PC-3 (cell line): ENCODE results near the gene HOXC13. TPM values are rescaled to one million over a fixed set of nuclear protein-coding genes. Genes with fewer than 3 reads are reported as not detected.

Experiments used
- ATAC-seq: fragments of 200-7000 bp; cut with Tn5 transposase; 2 replicates; pipeline ENCODE4 v1.9.1; 2020; ENCODE audit warnings: mild to moderate bottlenecking, moderate library complexity
- Bru-seq: library from RNA; stranded (reverse); fragments of 400-500 nt; gene quantifications from one replicate; lab custom pipeline; 2021; lab: Mats Ljungman, UMichigan
- BruChase-seq, 2 experiments: library from RNA; stranded (reverse); fragments of 400-500 nt; gene quantifications; one replicate each; lab custom pipeline; 2021; lab: Mats Ljungman, UMichigan
- BruUV-seq: library from RNA; stranded (reverse); fragments of 400-500 nt; replicated peaks from 2 replicates; lab custom pipeline; 2021; lab: Mats Ljungman, UMichigan
- CTCF ChIA-PET: fragments of 300-600 bp; sonication (Branson Sonifier 250); formaldehyde crosslinking; loops from one replicate; lab custom pipeline; 2022; ENCODE audit warnings: antibody characterized with exemption; lab: Charles Lee
- POLR2A ChIA-PET: fragments of 300-600 bp; sonication (Branson Sonifier 250); formaldehyde crosslinking; loops from one replicate; lab custom pipeline; 2022; ENCODE audit warnings: antibody characterized with exemption; ENCODE audit not compliant: unreplicated experiment; lab: Charles Lee
- DNase-seq: peaks from one replicate; pipeline ENCODE4 v3.0.0-alpha.2; 2015
- H2AFZ ChIP-seq: fragments of 300-600 bp; sonication (generic); 2 replicates; pipeline ENCODE4 v1.6.0; 2016; ENCODE audit warnings: antibody characterized with exemption, low read length
- H3F3A ChIP-seq: fragments of 300-600 bp; sonication (generic); one replicate; pipeline ENCODE4 v1.6.0; 2017; ENCODE audit warnings: antibody characterized with exemption, low read length, control low read depth, mild to moderate bottlenecking; ENCODE audit not compliant: unreplicated experiment
- H3K27ac ChIP-seq: fragments of 300-600 bp; sonication (generic); 2 replicates; pipeline ENCODE4 v1.5.1; 2016; ENCODE audit warnings: mild to moderate bottlenecking, low read length
- H3K27me3 ChIP-seq: fragments of 300-600 bp; sonication (generic); 2 replicates; pipeline ENCODE4 v1.6.1; 2016; ENCODE audit warnings: low read length, mixed read lengths
- H3K36me3 ChIP-seq: fragments of 300-600 bp; sonication (generic); 2 replicates; pipeline ENCODE4 v1.6.1; 2016; ENCODE audit warnings: low read depth, mixed run types, low read length, mixed read lengths
- H3K4me1 ChIP-seq: fragments of 300-600 bp; sonication (generic); 2 replicates; pipeline ENCODE4 v1.5.1; 2016; ENCODE audit warnings: low read length; ENCODE audit not compliant: insufficient read depth
- H3K4me2 ChIP-seq: fragments of 300-600 bp; sonication (generic); 2 replicates; pipeline ENCODE4 v1.6.0; 2016; ENCODE audit warnings: low read length
- H3K4me3 ChIP-seq: fragments of 300-600 bp; sonication (generic); 2 replicates; pipeline ENCODE4 v1.5.1; 2016; ENCODE audit warnings: mild to moderate bottlenecking, low read length, mixed read lengths
- H3K79me2 ChIP-seq: fragments of 300-600 bp; sonication (generic); 2 replicates; pipeline ENCODE4 v1.6.1; 2017; ENCODE audit warnings: low read length, mixed read lengths
- H3K9ac ChIP-seq: fragments of 300-600 bp; sonication (generic); 2 replicates; pipeline ENCODE4 v1.6.0; 2016; ENCODE audit warnings: mild to moderate bottlenecking, low read length
- H3K9me2 ChIP-seq: fragments of 300-600 bp; sonication (generic); replicated peaks from 2 replicates; pipeline ENCODE4 v1.6.1; 2016; ENCODE audit warnings: mixed run types, low read length, mixed read lengths
- H3K9me3 ChIP-seq: fragments of 300-600 bp; sonication (generic); 2 replicates; pipeline ENCODE4 v1.6.1; 2016; ENCODE audit warnings: low read length, mixed read lengths
- H4K20me1 ChIP-seq: fragments of 300-600 bp; sonication (generic); 2 replicates; pipeline ENCODE4 v1.6.1; 2016; ENCODE audit warnings: low read length, mixed read lengths
- EZH2 ChIP-seq: fragments of 300-600 bp; sonication (generic); IDR thresholded peaks from one replicate; pipeline ENCODE4 v1.6.1; 2017; ENCODE audit warnings: antibody characterized with exemption, mild to moderate bottlenecking, low read length; ENCODE audit not compliant: unreplicated experiment
- EZH2phosphoT487 ChIP-seq: fragments of 300-600 bp; sonication (generic); IDR thresholded peaks from 2 replicates; pipeline ENCODE4 v1.6.1; 2018; ENCODE audit warnings: mild to moderate bottlenecking, antibody characterized with exemption, low read length, borderline replicate concordance
- intact Hi-C: fragments of 100-400 bp; cut with micrococcal nuclease; formaldehyde crosslinking; loops from 2 replicates; pipeline ENCODE4 v1.9.0; 2023
- long read RNA-seq: library from polyadenylated mRNA; unstranded; transcript quantifications from one replicate; pipeline ENCODE4 v2.0.0, GENCODE V29; 2021; ENCODE audit not compliant: unreplicated experiment
- total RNA-seq: library from RNA; depleted of rRNA; stranded (reverse); fragments of >200 nt; gene quantifications from 2 replicates; pipeline ENCODE4 v1.2.3, GENCODE V29; 2014; rRNA removed
- TF ChIP-seq, protein P1 (sequence below): fragments of 300-600 bp; sonication (generic); conservative IDR thresholded peaks from 2 replicates; pipeline ENCODE4 v1.5.1; 2017; ENCODE audit warnings: antibody characterized with exemption, low read depth, mild to moderate bottlenecking, low read length

Gene HOXC13, protein sequence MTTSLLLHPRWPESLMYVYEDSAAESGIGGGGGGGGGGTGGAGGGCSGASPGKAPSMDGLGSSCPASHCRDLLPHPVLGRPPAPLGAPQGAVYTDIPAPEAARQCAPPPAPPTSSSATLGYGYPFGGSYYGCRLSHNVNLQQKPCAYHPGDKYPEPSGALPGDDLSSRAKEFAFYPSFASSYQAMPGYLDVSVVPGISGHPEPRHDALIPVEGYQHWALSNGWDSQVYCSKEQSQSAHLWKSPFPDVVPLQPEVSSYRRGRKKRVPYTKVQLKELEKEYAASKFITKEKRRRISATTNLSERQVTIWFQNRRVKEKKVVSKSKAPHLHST
- 7.8 and 9.0 TPM in 2 replicates for total RNA-seq
- Bru-seq, nascent RNA: percentile 61 among the genes with signal in this experiment
- BruChase-seq, experiment 1, labeled RNA remaining after a 6-hour chase: percentile 81 among the genes with signal in this experiment
- BruChase-seq, experiment 2, labeled RNA remaining after a 2-hour chase: percentile 81 among the genes with signal in this experiment
- long read RNA-seq, transcript HOXC13-201 (2 exons, 2,423 nt): major isoform, 27 of 28 reads
- long read RNA-seq, partial matches to known transcripts: 0 of 28 reads
- long read RNA-seq, other reads (novel, unspliced or antisense): 1 of 28 reads

DNA sequence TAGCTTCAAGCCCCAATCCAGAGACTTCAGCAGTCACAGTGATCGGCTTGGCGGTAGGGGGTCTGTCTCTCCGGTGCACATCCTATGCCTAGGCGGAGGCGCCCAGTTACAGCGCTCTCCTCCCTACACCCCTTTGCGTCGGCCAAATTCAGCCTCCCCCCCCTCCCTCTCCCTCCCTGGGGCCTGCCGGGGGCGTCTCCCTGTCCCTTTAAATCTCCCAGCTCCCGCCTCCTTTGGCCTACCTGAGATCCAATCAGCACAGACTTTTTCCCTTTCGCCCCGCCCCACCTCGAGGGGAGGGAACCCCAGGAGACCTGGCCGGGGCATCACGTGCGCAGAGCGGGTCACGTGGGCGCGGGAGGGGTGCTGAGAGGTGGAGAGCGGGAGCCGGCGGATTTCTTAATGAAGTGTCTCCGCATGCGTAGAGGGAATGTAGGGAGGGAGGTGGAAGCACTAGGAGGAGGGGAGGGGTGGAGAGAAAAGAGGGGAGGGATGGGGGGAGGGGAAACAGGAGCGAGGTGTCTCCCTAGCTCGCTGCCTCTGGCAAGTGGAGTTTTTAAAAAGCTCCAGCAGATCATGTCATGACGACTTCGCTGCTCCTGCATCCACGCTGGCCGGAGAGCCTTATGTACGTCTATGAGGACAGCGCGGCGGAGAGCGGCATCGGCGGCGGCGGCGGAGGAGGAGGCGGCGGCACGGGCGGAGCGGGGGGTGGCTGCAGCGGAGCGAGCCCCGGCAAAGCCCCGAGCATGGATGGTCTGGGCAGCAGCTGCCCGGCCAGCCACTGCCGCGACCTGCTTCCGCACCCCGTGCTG, at the start of gene HOXC13:
Gene HOXC13 (plus strand): TSS at position 506 of the 815 bp plus-strand sequence. CDS start 76 bp downstream, at position 582.
- peak within 1 kb of the TSS; percentile 87 for H3K4me3 ChIP-seq
- TF ChIP-seq EZH2 (no peak), EZH2phosphoT487 (no peak)
- TF ChIP-seq, protein P1, sequence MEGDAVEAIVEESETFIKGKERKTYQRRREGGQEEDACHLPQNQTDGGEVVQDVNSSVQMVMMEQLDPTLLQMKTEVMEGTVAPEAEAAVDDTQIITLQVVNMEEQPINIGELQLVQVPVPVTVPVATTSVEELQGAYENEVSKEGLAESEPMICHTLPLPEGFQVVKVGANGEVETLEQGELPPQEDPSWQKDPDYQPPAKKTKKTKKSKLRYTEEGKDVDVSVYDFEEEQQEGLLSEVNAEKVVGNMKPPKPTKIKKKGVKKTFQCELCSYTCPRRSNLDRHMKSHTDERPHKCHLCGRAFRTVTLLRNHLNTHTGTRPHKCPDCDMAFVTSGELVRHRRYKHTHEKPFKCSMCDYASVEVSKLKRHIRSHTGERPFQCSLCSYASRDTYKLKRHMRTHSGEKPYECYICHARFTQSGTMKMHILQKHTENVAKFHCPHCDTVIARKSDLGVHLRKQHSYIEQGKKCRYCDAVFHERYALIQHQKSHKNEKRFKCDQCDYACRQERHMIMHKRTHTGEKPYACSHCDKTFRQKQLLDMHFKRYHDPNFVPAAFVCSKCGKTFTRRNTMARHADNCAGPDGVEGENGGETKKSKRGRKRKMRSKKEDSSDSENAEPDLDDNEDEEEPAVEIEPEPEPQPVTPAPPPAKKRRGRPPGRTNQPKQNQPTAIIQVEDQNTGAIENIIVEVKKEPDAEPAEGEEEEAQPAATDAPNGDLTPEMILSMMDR: no peak
- ATAC-seq: peak; percentile 82
- peak; percentile 99 for DNase-seq
- peak within 1 kb of the TSS; percentile 89 for H3K4me2 ChIP-seq
- H3K36me3 ChIP-seq: no peaks in the 10 kb centered on the region
- ChIA-PET CTCF (interaction anchor here (0.5 to 0.6 kb wide), 4 partner anchors 51 to 432 kb away, joined by 3 to 5 read pairs (median 4); no protein-coding TSS in a partner anchor), POLR2A (interaction anchor here (0.6 to 0.8 kb wide), 2 partner anchors 9 to 111 kb away, joined by 4 to 5 read pairs; no protein-coding TSS in a partner anchor)
- H3K79me2 ChIP-seq: peaks cover 47% of the 10 kb centered on the region
- peak within 1 kb of the TSS; percentile 66 for H3K9ac ChIP-seq
- intact Hi-C loops: loop anchor here (1.0 kb wide), 3 partner anchors 168 to 211 kb away; partner anchors contain the start of gene CALCOCO1
- no TSS peak for BruUV-seq
- no peaks in the 10 kb centered on the region for H3K9me2 ChIP-seq
- no peak within 1 kb of the TSS for H3K27ac ChIP-seq
- no peaks in the 10 kb centered on the region for H3K27me3 ChIP-seq
- no peaks in the 10 kb centered on the region for H3K9me3 ChIP-seq
- H3K4me1 ChIP-seq: peaks cover 25% of the 10 kb centered on the region
- H4K20me1 ChIP-seq: no peaks in the 10 kb centered on the region
- peak within 1 kb of the TSS; percentile 84 for H2AFZ ChIP-seq
- no peaks in the 10 kb centered on the region for H3F3A ChIP-seq

DNA sequence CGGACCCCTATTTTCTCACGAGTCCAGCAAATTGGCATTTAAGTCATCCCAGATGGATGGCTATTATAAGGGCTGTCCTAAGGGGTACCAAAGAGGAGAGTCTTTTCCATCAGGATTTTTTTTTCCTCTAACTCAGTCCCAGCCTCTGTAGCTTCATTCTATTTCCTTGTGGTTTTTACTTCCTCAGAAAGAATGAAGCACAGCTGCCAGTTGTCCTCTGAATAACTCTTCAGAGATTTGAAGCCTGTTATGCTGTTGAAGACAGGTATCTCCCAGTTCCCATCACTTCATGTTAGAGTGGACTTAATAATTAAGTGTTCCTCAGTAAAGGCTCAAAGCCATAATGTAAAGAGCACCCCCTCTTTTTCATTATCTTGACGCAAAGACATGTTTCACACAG, 48.5 kb upstream of the HOXC13 start:
- TF ChIP-seq, protein P1: no peak
- TF ChIP-seq EZH2phosphoT487 (no peak), EZH2 (no peak)
- H3K27me3 ChIP-seq: no peaks in the 10 kb centered on the region
- ATAC-seq: no peak

More for the DNA sequence above, 48.5 kb upstream of the HOXC13 start:
- Histone ChIP-seq H3K9ac (no peak overlapping the region), H2AFZ (no peak overlapping the region), H3K27ac (no peak overlapping the region), H3K36me3 (no peaks in the 10 kb centered on the region), H3K4me3 (no peak overlapping the region), H3F3A (no peaks in the 10 kb centered on the region), H3K79me2 (no peaks in the 10 kb centered on the region), H4K20me1 (no peaks in the 10 kb centered on the region), H3K4me1 (no peaks in the 10 kb centered on the region), H3K9me3 (no peaks in the 10 kb centered on the region), H3K9me2 (no peaks in the 10 kb centered on the region), H3K4me2 (no peak overlapping the region)
- DNase-seq: no peak
- CTCF ChIA-PET: interaction anchor here (0.6 kb wide), 1 partner anchor 9 kb away, joined by 4 read pairs; no protein-coding TSS in a partner anchor
- POLR2A ChIA-PET: no interaction called here
- intact Hi-C loops: no loop called here
- BruUV-seq: no TSS peak
